SHP77 treated with DMSO at 0.1 percent for 48 hours (cell line): Measurements from ENCODE around the gene CLCN2.

Experiments used
- DNase-seq: peaks from one replicate; lab custom pipeline; 2025; lab: John Stamatoyannopoulos, UW

The CLCN2 gene

GRCh38 chr3:184360070-184360928 is 1.1 kb downstream of the CLCN2 start:
- no peak for DNase-seq

- DNase-seq: no peak
Observed at GRCh38 chr3:184359610-184360009, 1.8 kb downstream of the CLCN2 start.

- DNase-seq: no peak
Observed at GRCh38 chr3:184358921-184359350, 2.5 kb downstream of the CLCN2 start.

GRCh38 chr3:184358124-184358767 is 3.2 kb downstream of the CLCN2 start:
- DNase-seq: no peak

- no peak for DNase-seq
Observed at GRCh38 chr3:184357248-184358123, 3.9 kb downstream of the CLCN2 start.

- no peak for DNase-seq
Observed at GRCh38 chr3:184355261-184356040, 6.0 kb downstream of the CLCN2 start.

GRCh38 chr3:184354754-184355153 is 6.7 kb downstream of the CLCN2 start:
- DNase-seq: no peak

- no peak for DNase-seq
Observed at GRCh38 chr3:184354121-184354728, 7.2 kb downstream of the CLCN2 start.

- DNase-seq: no peak
Observed at GRCh38 chr3:184353546-184353941, 7.9 kb downstream of the CLCN2 start.

GRCh38 chr3:184352897-184353545 is 8.4 kb downstream of the CLCN2 start:
- no peak for DNase-seq

GRCh38 chr3:184352149-184352785 is 9.1 kb downstream of the CLCN2 start:
- no peak for DNase-seq

GRCh38 chr3:184351511-184352148 is 9.8 kb downstream of the CLCN2 start:
- DNase-seq: no peak

GRCh38 chr3:184350618-184351017 is 10.8 kb downstream of the CLCN2 start:
- no peak for DNase-seq

- DNase-seq: no peak
Observed at GRCh38 chr3:184349563-184350470, 11.6 kb downstream of the CLCN2 start.

- no peak for DNase-seq
Observed at GRCh38 chr3:184348057-184348382, 13.4 kb downstream of the CLCN2 start.

- no peak for DNase-seq
Observed at GRCh38 chr3:184347321-184348056, 13.9 kb downstream of the CLCN2 start.

GRCh38 chr3:184346480-184347190 is 14.8 kb downstream of the CLCN2 start:
- DNase-seq: no peak
